GM08714 (cell line): ENCODE data around the gene NR1H4.
"Not testable (repeated sequence)": the region's sequence is repeated elsewhere in the genome, so short reads cannot be mapped to it uniquely, and the experiment has no call there.

Source experiments
- H3K4me3 ChIP-seq: fragments of 200-500 bp; sonication (Bioruptor generic); 2 replicates; pipeline ENCODE4 v1.5.1; 2014; ENCODE audit warnings: mild to moderate bottlenecking, low read length, inconsistent platforms
- ZNF274 ChIP-seq: IDR thresholded peaks from 2 replicates; pipeline ENCODE4 v1.6.1; 2012; ENCODE audit warnings: mild to moderate bottlenecking, low read depth, low read length

Gene NR1H4

DNA sequence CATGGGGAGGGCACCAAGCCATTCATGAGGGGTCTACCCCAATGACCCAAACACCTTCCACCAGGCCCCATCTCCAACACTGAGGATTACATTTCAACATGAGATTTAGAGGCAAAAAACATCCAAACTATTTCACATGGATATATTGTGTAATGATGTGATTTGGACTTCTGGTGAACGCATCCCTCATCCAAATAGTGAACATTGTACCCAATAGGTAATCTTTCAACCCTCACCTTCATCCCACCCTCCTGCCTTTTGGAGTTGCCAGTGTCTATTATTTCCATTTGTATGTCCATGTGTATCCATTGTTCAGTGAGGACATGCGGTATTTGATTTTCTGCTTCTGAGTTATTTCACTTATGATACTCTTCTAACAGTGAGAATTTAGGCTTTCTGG, 83.7 kb downstream of the NR1H4 start:
- no peak for TF ChIP-seq ZNF274

DNA sequence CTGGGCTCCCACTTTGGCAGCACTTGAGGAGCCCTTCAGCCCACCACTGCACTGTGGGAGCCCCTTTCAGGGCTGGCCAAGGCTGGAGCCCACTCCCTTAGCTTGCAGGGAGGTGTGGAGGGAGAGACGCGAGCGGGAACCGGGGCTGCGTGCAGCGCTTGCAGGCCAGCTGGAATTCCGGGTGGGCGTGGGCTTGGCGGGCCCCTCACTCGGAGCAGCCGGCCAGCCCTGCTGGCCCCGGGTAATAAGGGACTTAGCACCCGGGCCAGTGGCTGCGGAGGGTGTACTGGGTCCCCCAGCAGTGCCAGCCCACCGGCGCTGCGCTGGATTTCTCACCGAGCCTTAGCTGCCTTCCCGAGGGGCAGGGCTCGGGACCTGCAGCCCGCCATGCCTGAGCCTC, 85.6 kb downstream of the NR1H4 start:
- not testable (repeated sequence) for H3K4me3 ChIP-seq

More for the DNA sequence above, 83.7 kb downstream of the NR1H4 start:
- no peak overlapping the region for H3K4me3 ChIP-seq

DNA sequence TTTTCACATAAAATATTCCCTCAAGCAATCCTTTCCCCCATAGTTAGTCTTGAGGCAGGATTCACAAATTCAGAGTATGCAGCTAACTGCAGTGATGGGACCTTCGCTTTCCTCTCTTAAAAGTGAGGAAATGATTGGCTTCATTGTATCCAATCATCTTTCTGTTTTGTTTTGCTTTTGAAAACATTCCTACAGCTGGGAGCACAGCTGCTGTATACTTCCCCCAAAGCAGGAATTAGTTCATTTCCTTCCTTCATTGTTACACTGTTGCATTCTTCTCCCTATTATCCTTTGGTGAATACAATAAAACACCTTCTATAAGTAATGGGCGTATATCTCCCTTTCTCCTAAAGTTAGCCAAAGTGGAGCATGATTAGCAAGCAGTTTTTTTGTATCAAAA, 90.4 kb downstream of the NR1H4 start:
- no peak for TF ChIP-seq ZNF274
- no peak overlapping the region for H3K4me3 ChIP-seq

DNA sequence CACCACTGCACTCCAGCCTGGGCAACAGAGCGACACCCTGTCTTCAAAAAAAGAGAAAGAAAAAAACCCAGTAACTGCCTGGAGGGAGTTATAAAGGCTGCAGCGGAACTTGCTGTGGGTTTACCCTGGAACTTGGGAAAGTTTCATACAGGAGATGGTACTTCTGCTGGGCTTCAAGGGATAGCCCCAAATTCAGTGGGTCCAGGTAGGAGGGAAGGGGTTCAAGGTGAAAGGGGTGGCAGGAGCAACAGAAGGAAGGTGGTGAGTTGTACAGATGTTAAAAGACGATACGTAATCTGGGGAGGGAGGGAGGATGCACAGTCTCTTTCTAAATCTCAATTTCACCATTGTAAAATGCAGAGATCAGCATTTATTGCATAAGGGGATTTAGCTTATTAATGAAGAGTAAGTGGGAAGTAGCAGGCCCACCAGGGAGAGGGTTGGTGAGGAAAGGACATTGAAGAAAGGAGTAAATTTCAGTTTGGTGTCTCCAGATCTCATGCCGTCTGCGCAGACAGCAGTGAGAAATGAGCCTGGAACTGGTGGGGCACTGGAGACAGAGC, 91.3 kb downstream of the NR1H4 start:
- no peak overlapping the region for H3K4me3 ChIP-seq
- no peak for TF ChIP-seq ZNF274

DNA sequence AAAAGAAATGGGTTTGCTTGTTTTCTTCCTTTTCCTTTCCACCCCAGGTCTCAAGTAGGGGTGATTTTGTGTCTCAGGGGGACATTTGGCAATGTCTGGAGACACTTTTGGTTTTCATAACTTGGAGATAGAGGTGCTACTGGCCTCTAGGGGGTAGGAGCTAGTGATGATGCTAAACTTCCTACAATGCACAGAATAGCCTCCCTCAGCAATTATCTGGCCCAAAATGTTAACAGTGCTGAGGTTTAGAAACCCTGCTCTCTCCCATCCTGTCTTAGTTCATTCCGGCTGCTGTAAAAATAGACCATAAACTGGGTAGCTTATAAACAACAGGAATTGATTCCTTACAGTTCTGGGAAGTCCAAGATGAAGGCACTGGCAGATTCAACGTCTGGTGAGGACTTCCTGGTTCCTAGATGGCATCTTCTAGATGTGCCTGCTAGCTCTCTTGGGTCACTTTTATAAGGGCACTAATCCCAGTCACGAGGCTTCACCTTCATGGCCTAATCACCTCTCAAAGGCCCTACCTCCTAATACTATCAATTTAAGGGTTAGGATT, 92.4 kb downstream of the NR1H4 start:
- no peak overlapping the region for H3K4me3 ChIP-seq
- TF ChIP-seq ZNF274 = no peak

DNA sequence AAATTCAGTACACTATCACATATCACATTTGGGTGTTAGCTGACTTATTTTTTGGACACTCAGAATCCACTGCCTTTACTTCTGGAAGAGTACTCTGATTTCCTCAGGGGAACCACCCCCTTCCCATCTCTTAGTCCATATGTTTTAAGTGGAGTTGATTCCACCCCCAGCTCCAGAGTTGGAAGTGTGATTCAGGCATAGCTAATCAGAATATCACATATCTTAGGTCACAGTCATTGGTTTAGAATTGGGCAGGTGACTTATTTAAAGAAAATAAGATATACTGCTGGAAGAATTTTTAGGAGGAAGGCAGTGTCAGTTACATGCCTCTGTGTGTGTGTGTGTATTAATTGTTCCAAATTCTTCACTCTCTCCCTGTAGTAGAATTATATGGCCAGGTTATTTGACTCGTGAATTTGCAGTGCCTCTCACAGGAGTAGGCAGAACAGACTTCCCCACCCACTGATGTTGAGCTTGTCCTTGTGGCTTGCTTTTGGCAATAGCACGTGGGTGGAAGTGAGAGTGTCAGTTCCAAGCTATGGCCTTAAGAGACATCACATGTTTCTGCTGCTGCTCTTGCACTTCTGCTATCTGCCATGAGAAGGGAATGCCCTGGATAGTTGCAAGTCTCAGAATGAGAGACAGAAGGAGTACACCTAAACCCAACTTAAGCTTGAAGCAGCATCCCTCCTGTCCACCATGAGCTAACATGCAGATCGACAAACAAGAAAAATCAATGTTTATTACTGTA, 93.4 kb downstream of the NR1H4 start:
- no peak for TF ChIP-seq ZNF274
- no peak overlapping the region for H3K4me3 ChIP-seq

DNA sequence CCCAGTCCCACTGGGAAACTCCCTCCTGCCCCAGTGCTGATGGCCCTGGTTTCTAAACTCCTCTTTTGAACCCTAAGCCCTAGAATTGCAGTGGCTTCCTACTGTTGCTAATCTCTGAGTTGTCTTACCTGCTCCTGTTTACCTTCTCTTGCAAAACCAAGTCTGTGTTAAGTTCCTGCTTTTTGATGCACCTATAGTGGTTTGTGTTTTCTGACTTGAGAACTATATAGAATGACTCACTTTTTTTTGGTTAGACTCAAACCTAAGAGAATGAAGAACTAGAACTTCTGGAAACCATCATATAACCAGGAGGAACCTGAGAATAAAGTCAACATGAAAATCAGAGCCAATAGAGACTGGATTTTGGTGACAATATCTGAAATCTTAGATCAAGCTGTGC, 94.3 kb downstream of the NR1H4 start:
- no peak for TF ChIP-seq ZNF274
- no peak overlapping the region for H3K4me3 ChIP-seq

DNA sequence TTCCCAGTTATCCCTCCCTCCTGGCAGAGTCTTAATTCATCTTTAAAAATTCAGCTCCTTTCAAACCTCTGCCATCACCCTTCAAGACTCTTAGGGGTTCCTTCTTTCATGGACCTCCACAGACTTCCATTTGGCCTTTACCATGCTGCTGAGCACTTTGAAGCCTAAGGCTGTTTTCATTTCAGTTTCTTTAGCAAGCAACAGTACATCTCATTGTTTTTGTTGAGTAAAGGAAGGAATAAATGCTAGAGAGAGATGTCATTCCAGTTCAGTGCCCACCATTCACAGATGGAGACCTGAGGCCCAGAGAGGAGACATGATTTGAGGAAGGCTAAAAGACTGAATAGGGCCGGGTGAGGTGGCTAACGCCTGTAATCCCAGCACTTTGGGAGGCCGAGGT, 98.5 kb downstream of the NR1H4 start:
- no peak for TF ChIP-seq ZNF274

DNA sequence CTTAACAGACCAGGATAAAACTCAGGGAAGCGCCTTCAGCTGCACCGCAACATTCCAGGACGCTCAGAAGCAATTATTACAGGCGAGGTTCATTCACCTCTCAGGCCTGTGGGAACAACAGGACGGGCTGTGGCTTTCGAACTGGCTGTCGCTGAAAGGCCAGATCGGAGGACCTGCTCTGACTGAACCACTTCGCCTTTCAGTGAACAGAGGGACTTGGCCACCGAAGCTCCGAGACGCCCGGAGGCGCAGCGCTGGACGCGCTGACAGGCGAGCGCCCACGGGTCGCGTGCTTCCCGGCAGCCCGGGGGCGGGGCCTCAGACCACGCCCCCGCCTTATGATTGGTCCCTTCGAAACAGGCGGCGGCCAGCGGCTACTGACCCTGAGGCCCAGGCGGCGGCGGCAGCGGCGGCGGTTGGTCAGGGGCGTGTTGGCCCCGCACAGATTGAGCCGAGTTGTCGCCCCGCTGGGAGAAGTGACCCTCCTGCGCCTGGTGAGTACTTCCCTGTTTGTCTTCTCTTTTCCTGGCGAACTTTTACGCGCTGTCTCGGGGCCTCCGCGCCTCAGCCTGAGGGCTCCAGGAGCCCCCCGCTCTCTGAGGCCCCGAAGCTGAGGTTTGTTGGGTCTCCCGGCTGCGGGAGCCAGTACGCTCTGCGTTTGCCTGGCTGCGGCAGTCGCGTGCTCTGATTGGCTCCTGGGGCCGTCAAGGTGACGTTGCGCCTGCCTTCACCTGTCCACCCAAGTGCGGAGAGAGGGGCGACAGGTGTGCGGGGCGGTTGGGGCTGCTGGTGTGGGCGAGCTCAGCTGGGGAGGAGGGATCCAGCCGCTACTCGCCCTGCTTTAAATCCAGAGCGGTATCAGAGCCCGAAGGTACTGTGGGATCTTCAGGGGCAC, 99.9 kb downstream of the NR1H4 start, which contains the start of gene GAS2L3:
TSS of gene GAS2L3 (plus strand) at position 393 of the 895 bp plus-strand sequence. CDS start 21,221 bp downstream, outside the sequence.
- no peak for TF ChIP-seq ZNF274
- peak within 1 kb of the TSS; percentile 81 for H3K4me3 ChIP-seq

More for the DNA sequence above, 98.5 kb downstream of the NR1H4 start:
- no peak overlapping the region for H3K4me3 ChIP-seq

DNA sequence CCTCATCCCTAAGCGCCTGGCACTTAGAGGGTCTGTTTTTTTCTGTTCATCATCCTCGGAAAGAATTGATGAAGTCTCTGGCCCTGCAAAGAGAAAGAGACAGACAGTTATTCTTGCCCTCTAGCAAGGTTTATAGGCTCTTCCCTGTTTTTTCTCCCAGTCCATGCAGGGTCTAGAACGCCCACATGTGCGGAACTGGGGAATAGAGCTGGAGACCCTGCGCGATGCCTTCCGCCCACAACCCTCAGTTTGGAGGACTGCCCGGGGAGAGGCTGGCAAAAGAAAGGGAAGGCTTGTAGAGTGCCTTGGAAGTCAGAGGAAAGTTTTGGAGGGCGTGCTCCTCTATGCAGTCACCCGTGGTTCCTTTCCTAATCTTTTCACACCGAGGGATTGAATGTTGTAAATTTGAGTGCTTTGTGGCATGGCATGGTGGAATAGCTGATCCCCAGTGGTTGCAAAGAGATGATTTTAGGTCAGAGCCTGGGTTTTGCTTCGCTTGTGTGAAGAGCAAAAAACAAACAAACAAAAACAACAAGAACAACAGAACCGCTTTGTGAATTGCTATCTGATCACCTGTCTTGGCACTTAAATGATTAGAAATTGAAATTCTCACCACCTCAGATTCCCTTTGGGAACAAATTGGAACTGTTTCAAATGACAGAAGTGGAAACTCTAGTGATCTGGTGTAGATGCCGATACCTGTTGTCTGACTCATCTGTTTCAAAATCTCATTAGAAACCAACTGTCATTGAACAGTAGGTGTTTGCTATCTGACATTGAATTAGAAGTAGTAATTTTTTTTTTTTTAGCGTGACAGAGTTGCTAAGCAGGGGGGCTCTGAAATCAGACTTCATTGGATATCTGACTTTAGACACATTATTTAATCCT, 100.8 kb downstream of the NR1H4 start:
- no peak for TF ChIP-seq ZNF274
- peak overlapping the region; percentile 81 for H3K4me3 ChIP-seq

DNA sequence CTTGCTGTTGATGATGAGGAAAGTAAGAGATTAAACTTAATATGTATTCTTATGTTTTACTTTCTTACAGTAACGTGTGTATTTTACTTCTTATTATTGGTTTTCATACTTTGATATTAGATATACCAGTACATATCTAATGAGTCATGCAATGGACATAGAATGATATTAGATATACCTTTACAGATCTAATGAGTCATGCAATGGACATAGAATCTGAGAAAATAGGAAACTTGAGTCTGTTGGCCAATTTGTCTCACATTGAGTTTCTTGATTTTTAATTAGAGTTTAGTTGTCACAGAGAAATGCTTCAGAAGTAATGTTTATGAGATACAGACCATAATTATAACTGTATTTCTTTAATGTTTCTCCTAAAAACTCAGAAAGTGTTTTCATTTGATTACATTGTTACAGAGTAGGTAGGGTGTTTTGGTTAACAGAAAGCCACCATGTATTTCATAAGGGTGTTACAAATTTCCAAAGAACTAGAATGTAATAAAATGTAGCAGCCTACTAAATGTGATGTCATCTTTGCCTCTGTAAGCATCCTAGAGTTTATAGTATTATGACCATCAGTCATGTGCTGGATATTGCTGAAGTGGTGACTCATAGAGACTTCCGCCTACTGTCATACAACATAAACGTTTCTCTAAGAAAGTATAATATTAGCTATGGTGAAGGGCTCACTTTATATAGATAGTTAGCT, 102.8 kb downstream of the NR1H4 start:
- no peak overlapping the region for H3K4me3 ChIP-seq
- no peak for TF ChIP-seq ZNF274

DNA sequence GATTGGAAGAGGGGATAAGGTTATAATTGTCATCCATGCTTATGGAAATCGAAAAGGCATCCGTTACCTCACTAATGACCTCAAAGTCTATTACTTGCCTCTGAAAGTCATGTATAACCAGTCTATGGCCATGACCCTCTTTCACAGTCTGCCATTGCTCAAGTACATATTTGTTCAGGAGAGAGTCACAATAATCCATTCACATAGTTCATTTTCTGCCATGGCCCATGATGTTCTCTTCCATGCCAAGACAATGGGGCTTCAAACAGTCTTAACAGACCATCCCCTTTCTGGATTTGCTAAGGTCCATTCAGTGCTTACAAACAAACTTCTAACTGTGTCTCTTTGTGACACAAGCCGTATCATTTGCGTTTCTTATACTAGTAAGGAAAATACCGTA, 105.3 kb downstream of the NR1H4 start:
- no peak for TF ChIP-seq ZNF274

DNA sequence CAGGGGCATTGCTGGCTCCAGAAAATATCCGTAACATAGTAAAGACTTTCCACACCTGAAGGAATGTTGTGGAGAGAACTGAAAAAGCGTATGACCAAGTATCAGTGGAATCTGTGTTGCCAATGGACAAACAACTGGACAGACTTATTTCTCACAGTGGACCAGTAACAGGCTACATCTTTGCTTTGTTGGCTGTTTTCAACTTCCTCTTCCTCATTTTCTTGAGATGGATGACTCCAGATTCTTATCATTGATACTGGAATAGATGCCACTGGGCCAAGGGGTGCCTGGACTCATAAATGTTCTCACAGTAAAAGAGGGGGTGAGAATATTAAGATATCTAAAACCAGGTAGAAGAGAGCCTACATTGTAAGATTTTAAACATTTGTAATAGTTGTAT, 106.2 kb downstream of the NR1H4 start:
- no peak overlapping the region for H3K4me3 ChIP-seq
- no peak for TF ChIP-seq ZNF274

More for the DNA sequence above, 105.3 kb downstream of the NR1H4 start:
- H3K4me3 ChIP-seq = no peak overlapping the region
